ENCODE measurements around the gene LRSAM1. TPM values are rescaled to one million over a fixed set of nuclear protein-coding genes. Genes with fewer than 3 reads are reported as not detected.

LRSAM1 gene
- total RNA-seq, 1 experiment from 2014 or later = 25.8 TPM

DNA sequence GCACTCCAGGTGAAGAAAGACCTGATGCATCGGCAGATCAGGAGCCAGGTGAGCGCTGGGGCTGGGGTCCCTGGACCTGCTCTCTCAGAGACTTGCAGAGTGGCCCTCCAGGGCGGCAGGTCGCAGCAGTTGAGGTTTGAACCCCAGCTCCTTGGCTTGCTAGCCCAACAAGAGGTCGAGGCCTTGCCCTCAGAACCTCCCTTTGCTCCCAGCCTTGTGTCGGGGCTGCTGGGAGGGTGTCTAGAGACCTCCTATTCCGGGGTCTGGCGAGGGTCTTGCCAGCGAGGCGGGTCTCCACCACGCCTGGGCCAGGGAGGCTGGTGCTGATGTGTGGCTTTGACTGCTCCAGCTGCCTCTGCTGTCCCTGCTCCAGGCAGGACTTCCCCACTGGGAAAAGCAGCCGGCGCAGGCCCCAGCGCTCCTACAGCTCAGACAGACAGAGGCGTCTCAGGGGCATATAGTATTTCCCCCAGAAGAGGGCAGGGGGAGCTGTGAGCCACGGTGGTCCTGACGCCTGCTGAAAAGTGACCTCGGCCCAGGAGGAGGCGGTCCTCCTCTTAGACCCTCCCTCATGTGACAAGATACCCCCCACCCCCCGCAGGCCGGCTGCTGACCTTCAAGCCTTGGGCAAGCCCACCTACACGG lies 38.3 kb downstream of the LRSAM1 start:
- Mint-ChIP-seq H3K27ac (ENCODE audit: unreplicated experiment) (no peak overlapping the region), H3K36me3 (ENCODE audit: insufficient read depth, unreplicated experiment) (peaks cover 34% of the 10 kb centered on the region), H3K27me3 (ENCODE audit: insufficient read depth, unreplicated experiment) (no peaks in the 10 kb centered on the region), H3K4me1 (ENCODE audit: low read depth, unreplicated experiment) (no peaks in the 10 kb centered on the region), H3K9me3 (ENCODE audit: unreplicated experiment) (no peaks in the 10 kb centered on the region), H3K4me3 (ENCODE audit: unreplicated experiment) (no peak overlapping the region)
- ChIA-PET POLR2A (no interaction called here), CTCF (interaction anchor here (0.6 to 1.0 kb wide), 2 partner anchors 49 to 245 kb away, joined by 3 to 4 read pairs; partner anchors contain the start of gene TOR2A)
- Histone ChIP-seq H3K36me3 (ENCODE audit: control insufficient read depth, insufficient read depth, low read length) (no peaks in the 10 kb centered on the region; the same call in none of the 2 replicates), H3K27me3 (replicated peaks; ENCODE audit: control insufficient read depth, insufficient read depth, low read length) (no peaks in the 10 kb centered on the region), H3K4me1 (no peaks in the 10 kb centered on the region), H3K4me3 (ENCODE audit: low read depth, low read length) (no peak overlapping the region), H3K9me3 (no peaks in the 10 kb centered on the region)
- intact Hi-C loops (cut with micrococcal nuclease; ENCODE audit: unreplicated experiment) = no loop called here
- TF ChIP-seq, protein P1, sequence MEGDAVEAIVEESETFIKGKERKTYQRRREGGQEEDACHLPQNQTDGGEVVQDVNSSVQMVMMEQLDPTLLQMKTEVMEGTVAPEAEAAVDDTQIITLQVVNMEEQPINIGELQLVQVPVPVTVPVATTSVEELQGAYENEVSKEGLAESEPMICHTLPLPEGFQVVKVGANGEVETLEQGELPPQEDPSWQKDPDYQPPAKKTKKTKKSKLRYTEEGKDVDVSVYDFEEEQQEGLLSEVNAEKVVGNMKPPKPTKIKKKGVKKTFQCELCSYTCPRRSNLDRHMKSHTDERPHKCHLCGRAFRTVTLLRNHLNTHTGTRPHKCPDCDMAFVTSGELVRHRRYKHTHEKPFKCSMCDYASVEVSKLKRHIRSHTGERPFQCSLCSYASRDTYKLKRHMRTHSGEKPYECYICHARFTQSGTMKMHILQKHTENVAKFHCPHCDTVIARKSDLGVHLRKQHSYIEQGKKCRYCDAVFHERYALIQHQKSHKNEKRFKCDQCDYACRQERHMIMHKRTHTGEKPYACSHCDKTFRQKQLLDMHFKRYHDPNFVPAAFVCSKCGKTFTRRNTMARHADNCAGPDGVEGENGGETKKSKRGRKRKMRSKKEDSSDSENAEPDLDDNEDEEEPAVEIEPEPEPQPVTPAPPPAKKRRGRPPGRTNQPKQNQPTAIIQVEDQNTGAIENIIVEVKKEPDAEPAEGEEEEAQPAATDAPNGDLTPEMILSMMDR (IDR thresholded peaks at IDR 0.05; ENCODE audit: insufficient read depth in 1 of 2, low read depth in 1 of 2, low read length in 1 of 2, severe bottlenecking in 1 of 2, unreplicated experiment in 1 of 2) = peak in 1 of 2 experiments; percentile 25
- BruUV-seq (replicated peaks) = no TSS peak
- DNase-seq = peak in 1 of 2 experiments; percentile 43

DNA sequence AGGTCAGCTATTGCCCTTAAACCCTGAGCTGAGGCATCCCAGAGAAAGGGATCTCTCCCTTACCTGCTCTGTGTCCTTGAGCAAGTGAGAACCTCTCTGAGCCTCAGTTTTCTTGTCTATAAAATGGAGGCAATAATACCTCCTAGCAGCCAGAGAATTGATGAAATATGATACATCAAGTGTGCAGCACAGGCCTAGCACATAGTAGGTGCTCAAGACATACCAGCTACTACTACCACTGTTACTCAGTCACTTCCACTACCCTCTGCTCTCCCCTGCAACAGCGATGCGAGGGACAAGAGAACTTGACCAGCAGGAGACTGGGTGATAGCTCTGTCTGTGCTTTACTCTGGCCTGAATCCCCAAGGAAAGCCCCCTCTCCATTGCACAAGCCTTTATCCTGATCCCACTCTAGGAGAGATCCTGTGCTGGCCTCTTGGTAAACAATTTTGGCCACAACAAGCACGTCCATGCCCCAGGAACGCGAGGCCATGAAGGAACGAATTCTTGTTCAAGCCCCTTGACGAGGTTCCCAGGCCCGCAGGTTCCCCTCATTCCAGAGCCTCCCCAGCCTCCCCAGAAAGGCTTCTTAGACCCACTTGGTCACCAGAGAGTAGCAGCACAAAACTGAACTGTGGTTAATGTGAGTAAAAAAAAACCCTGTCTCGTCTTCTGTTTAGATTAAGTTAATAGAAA lies 39.4 kb downstream of the LRSAM1 start:
- no peak for DNase-seq
- POLR2A ChIA-PET = no interaction called here
- no peaks in the 10 kb centered on the region for H3K9me3 ChIP-seq
- H3K27me3 Mint-ChIP-seq (ENCODE audit: insufficient read depth, unreplicated experiment) = no peaks in the 10 kb centered on the region
- H3K4me1 Mint-ChIP-seq (ENCODE audit: low read depth, unreplicated experiment) = no peaks in the 10 kb centered on the region
- H3K36me3 ChIP-seq (ENCODE audit: control insufficient read depth, insufficient read depth, low read length) = no peaks in the 10 kb centered on the region; the same call in none of the 2 replicates
- H3K36me3 Mint-ChIP-seq (ENCODE audit: insufficient read depth, unreplicated experiment) = peaks cover 32% of the 10 kb centered on the region
- H3K27me3 ChIP-seq (replicated peaks; ENCODE audit: control insufficient read depth, insufficient read depth, low read length) = no peaks in the 10 kb centered on the region
- H3K4me3 Mint-ChIP-seq (ENCODE audit: unreplicated experiment) = no peak overlapping the region
- no peaks in the 10 kb centered on the region for H3K4me1 ChIP-seq
- no peak overlapping the region for H3K4me3 ChIP-seq (ENCODE audit: low read depth, low read length)
- TF ChIP-seq, protein P1 (IDR thresholded peaks at IDR 0.05; ENCODE audit: insufficient read depth in 1 of 2, low read depth in 1 of 2, low read length in 1 of 2, severe bottlenecking in 1 of 2, unreplicated experiment in 1 of 2) = no peak
- no peaks in the 10 kb centered on the region for H3K9me3 Mint-ChIP-seq (ENCODE audit: unreplicated experiment)
- CTCF ChIA-PET = interaction anchor here (0.6 to 0.7 kb wide), 3 partner anchors 50 to 266 kb away, joined by 3 to 5 read pairs (median 4); no protein-coding TSS in a partner anchor
- H3K27ac Mint-ChIP-seq (ENCODE audit: unreplicated experiment) = no peak overlapping the region
- no TSS peak for BruUV-seq (replicated peaks)
- intact Hi-C loops (cut with micrococcal nuclease; ENCODE audit: unreplicated experiment) = no loop called here

DNA sequence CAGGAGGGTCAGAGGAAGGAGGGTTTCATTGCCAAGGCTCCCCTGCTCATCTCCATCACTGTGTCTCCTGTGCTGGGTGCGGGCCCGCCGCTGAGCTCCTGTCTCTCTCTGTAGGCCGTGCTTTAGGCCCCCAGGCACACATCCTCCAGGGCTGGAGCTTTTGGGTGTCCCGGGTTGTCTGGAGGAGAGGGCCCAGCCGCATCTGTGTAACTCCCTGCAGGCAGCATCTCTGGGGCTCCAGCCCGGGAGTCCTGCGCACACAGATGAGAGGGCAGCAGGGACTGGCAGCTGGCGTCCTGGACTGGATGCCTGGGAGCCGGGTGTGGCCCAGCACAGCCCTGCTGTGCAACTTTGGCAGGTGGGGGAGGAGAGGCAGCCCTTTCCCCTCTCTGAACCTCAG lies 40.2 kb downstream of the LRSAM1 start:
- ChIA-PET CTCF (interaction anchor here (0.6 kb wide), 1 partner anchor 35 kb away, joined by 4 read pairs; no protein-coding TSS in a partner anchor), POLR2A (no interaction called here)
- H3K27me3 Mint-ChIP-seq (ENCODE audit: insufficient read depth, unreplicated experiment) = no peaks in the 10 kb centered on the region
- BruUV-seq (replicated peaks) = no TSS peak
- no peaks in the 10 kb centered on the region for H3K4me1 Mint-ChIP-seq (ENCODE audit: low read depth, unreplicated experiment)
- Histone ChIP-seq H3K4me1 (no peaks in the 10 kb centered on the region), H3K4me3 (ENCODE audit: low read depth, low read length) (no peak overlapping the region), H3K36me3 (ENCODE audit: control insufficient read depth, insufficient read depth, low read length) (no peaks in the 10 kb centered on the region; the same call in none of the 2 replicates), H3K9me3 (no peaks in the 10 kb centered on the region), H3K27me3 (replicated peaks; ENCODE audit: control insufficient read depth, insufficient read depth, low read length) (no peaks in the 10 kb centered on the region)
- intact Hi-C loops (cut with micrococcal nuclease; ENCODE audit: unreplicated experiment) = no loop called here
- H3K9me3 Mint-ChIP-seq (ENCODE audit: unreplicated experiment) = no peaks in the 10 kb centered on the region
- H3K4me3 Mint-ChIP-seq (ENCODE audit: unreplicated experiment) = no peak overlapping the region
- H3K27ac Mint-ChIP-seq (ENCODE audit: unreplicated experiment) = no peak overlapping the region
- no peak for DNase-seq
- TF ChIP-seq, protein P1 (IDR thresholded peaks at IDR 0.05; ENCODE audit: insufficient read depth in 1 of 2, low read depth in 1 of 2, low read length in 1 of 2, severe bottlenecking in 1 of 2, unreplicated experiment in 1 of 2) = no peak
- peaks cover 31% of the 10 kb centered on the region for H3K36me3 Mint-ChIP-seq (ENCODE audit: insufficient read depth, unreplicated experiment)

Data from Caco-2 (cell line).